ENCODE measurements around the gene C1QTNF9B. TPM values are rescaled to one million over a fixed set of nuclear protein-coding genes. Genes with fewer than 3 reads are reported as not detected.

The C1QTNF9B gene
- total RNA-seq, 2 donors from 2014 or later, result not detected

DNA sequence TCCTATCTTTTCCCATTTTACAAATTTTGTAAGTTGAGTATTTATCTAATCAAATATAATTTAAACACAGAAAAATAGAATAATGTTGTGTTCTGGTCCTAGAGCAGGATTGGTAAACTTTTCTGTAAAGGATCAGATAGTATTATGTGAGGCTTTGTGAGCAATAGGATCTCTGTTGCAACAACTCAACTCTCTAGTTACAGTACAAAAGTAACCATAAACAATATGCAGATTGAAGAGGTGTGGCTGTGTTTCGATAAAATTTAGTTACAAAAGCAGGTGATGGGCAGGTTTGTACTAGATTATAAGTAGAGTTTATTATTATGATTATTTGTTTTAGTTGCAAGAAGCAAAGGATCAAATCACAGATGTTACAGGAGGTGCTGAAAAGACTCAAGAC lies 15.2 kb upstream of the C1QTNF9B start:
- Mint-ChIP-seq H3K27me3 (ENCODE audit: insufficient read depth) (no peaks in the 10 kb centered on the region), H3K9me3 (no peaks in the 10 kb centered on the region), H3K4me1 (no peaks in the 10 kb centered on the region), H3K4me3 (no peak overlapping the region), H3K36me3 (ENCODE audit: low read depth) (no peaks in the 10 kb centered on the region), H3K27ac (no peak overlapping the region)
- Histone ChIP-seq H3K9ac (ENCODE audit: extremely low read depth, low read length, poor library complexity, severe bottlenecking) (no peak overlapping the region), H3K4me1 (ENCODE audit: control insufficient read depth, insufficient read depth, low read length) (no peaks in the 10 kb centered on the region), H3K4me3 (ENCODE audit: low read length) (no peak overlapping the region), H3K9me3 (ENCODE audit: control insufficient read depth, low read length) (no peaks in the 10 kb centered on the region), H3K27me3 (ENCODE audit: control insufficient read depth, insufficient read depth, low read length, poor library complexity, severe bottlenecking) (no peaks in the 10 kb centered on the region), H3K36me3 (ENCODE audit: control insufficient read depth, insufficient read depth, low read length) (no peaks in the 10 kb centered on the region), H3K27ac (ENCODE audit: low read depth, low read length) (no peak overlapping the region)
- DNase-seq, result no peak
- TF ChIP-seq, protein P1, sequence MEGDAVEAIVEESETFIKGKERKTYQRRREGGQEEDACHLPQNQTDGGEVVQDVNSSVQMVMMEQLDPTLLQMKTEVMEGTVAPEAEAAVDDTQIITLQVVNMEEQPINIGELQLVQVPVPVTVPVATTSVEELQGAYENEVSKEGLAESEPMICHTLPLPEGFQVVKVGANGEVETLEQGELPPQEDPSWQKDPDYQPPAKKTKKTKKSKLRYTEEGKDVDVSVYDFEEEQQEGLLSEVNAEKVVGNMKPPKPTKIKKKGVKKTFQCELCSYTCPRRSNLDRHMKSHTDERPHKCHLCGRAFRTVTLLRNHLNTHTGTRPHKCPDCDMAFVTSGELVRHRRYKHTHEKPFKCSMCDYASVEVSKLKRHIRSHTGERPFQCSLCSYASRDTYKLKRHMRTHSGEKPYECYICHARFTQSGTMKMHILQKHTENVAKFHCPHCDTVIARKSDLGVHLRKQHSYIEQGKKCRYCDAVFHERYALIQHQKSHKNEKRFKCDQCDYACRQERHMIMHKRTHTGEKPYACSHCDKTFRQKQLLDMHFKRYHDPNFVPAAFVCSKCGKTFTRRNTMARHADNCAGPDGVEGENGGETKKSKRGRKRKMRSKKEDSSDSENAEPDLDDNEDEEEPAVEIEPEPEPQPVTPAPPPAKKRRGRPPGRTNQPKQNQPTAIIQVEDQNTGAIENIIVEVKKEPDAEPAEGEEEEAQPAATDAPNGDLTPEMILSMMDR (conservative IDR thresholded peaks at IDR 0.05), result no peak
- WGBS, 2 experiments (ENCODE audit: insufficient coverage in 1 of 2, insufficient read length in 1 of 2), result 79% methylated on average over 1 of the region's 1 CpG; no CpG with 5 or more reads in 1 of the 2 experiments

DNA sequence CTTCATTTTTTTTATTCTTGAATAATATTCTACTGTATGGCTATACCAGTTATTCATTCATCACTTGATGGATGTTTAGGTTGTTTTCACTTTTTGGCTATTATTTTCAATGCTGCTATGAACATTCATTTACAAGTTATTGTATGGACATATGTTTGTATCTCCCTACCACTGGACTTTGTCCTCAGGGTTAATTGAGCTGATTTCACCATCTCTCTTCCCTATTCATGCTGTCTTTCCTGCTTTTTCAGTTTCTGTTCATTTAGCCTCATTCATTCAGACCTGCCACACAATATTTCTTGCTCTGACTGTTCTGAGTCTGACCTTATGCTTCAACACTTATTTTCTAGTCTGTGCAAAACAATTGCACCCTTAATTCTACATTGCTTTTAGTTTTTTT lies 12.3 kb upstream of the C1QTNF9B start:
- Mint-ChIP-seq H3K27me3 (ENCODE audit: insufficient read depth) (no peaks in the 10 kb centered on the region), H3K27ac (no peak overlapping the region), H3K4me1 (no peaks in the 10 kb centered on the region), H3K4me3 (no peak overlapping the region), H3K9me3 (no peaks in the 10 kb centered on the region), H3K36me3 (ENCODE audit: low read depth) (no peaks in the 10 kb centered on the region)
- Histone ChIP-seq H3K9ac (ENCODE audit: extremely low read depth, low read length, poor library complexity, severe bottlenecking) (no peak overlapping the region), H3K4me1 (ENCODE audit: control insufficient read depth, insufficient read depth, low read length) (no peaks in the 10 kb centered on the region), H3K27me3 (ENCODE audit: control insufficient read depth, insufficient read depth, low read length, poor library complexity, severe bottlenecking) (no peaks in the 10 kb centered on the region), H3K27ac (ENCODE audit: low read depth, low read length) (no peak overlapping the region), H3K36me3 (ENCODE audit: control insufficient read depth, insufficient read depth, low read length) (no peaks in the 10 kb centered on the region), H3K9me3 (ENCODE audit: control insufficient read depth, low read length) (no peaks in the 10 kb centered on the region), H3K4me3 (ENCODE audit: low read length) (no peak overlapping the region)
- no peak for DNase-seq
- TF ChIP-seq, protein P1 (conservative IDR thresholded peaks at IDR 0.05), result no peak

GRCh38 chr13:23905766-23906165 lies 8.5 kb upstream of the C1QTNF9B start:
- H3K9ac ChIP-seq (ENCODE audit: extremely low read depth, low read length, poor library complexity, severe bottlenecking), result no peak overlapping the region
- H3K36me3 ChIP-seq (ENCODE audit: control insufficient read depth, insufficient read depth, low read length), result no peaks in the 10 kb centered on the region
- H3K27ac ChIP-seq (ENCODE audit: low read depth, low read length), result no peak overlapping the region
- H3K36me3 Mint-ChIP-seq (ENCODE audit: low read depth), result no peaks in the 10 kb centered on the region
- WGBS, 2 experiments (ENCODE audit: insufficient coverage in 1 of 2, insufficient read length in 1 of 2), result 90 to 100% methylated on average over 1 to 2 of the region's 2 CpGs
- peaks cover 27% of the 10 kb centered on the region for H3K27me3 Mint-ChIP-seq (ENCODE audit: insufficient read depth)
- DNase-seq, result no peak
- peaks cover 3% of the 10 kb centered on the region for H3K4me1 Mint-ChIP-seq
- peaks cover 23% of the 10 kb centered on the region for H3K27me3 ChIP-seq (ENCODE audit: control insufficient read depth, insufficient read depth, low read length, poor library complexity, severe bottlenecking)
- TF ChIP-seq, protein P1 (conservative IDR thresholded peaks at IDR 0.05), result no peak
- no peaks in the 10 kb centered on the region for H3K4me1 ChIP-seq (ENCODE audit: control insufficient read depth, insufficient read depth, low read length)
- no peak overlapping the region for H3K4me3 Mint-ChIP-seq
- no peaks in the 10 kb centered on the region for H3K9me3 Mint-ChIP-seq
- H3K4me3 ChIP-seq (ENCODE audit: low read length), result no peak overlapping the region
- H3K27ac Mint-ChIP-seq, result no peak overlapping the region
- H3K9me3 ChIP-seq (ENCODE audit: control insufficient read depth, low read length), result no peaks in the 10 kb centered on the region

Data from endodermal cell (in vitro differentiated cells).